HG02840 (cell line): ENCODE results near the gene NUAK1.

Experiments used
- ATAC-seq: cut with Tn5 transposase; IDR thresholded peaks from one replicate; pipeline ENCODE4 v1.9.1; 2021; ENCODE audit warnings: mild to moderate bottlenecking, moderate library complexity, moderate number of reproducible peaks; ENCODE audit not compliant: unreplicated experiment, low FRiP score

The NUAK1 gene

DNA sequence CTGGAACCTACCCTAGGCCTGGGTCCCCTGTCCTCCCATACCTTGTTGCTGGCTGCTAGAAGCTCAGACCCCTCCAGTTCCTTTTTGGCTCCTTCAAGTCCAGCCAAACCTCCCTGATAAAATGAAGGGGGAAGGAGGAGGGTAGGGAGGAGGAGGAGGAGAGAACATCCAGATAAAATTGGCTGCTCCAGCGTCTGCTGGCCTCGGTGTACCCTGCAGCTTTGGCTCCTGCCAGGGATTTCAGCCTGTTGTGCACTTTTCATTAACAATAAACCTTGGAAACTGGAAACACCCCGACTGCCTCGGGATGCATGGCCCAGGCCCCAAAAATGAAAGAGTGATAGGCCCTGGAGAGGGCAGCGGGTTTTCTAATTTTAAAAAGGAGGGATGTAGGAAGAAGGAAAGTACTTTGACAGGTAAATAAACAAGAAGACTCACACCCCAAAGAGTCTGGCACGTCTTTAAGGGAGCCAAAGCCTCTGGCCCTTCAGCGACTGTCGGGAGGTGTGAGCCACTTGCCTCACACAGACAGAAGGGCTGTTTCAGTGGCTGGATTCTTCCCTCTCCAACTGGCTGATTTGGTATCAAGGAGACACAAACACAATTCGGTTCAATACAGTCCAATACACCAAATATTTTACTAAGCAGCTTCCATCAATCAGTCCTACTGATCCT is 49.8 kb downstream of the NUAK1 start:
- ATAC-seq, result no peak

DNA sequence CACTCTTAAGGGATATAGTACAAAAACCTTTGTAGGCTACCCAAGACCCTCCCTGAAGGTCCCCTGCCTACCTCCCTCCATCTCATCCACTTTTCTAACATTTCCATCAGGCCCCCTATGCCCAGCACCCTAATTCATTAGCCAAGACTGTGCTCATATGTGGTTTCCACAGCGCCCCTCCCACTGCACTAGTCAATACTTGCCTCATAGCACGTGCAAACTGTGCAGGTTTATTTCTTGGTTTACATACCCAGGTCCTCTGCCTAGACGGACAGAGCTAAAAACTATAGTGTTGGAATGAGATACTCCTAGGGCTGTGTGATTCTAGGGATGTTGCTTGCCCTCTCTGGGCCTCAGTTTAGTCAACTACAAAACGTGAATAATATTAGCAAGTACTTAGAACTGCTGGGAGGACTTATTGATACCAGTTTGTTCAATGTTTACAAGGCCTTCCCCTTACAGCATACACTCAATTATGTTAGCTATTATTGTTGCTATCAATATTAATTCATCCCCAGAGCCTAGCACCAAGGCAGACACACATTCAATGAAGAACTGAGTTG is 50.4 kb downstream of the NUAK1 start:
- ATAC-seq, result no peak

DNA sequence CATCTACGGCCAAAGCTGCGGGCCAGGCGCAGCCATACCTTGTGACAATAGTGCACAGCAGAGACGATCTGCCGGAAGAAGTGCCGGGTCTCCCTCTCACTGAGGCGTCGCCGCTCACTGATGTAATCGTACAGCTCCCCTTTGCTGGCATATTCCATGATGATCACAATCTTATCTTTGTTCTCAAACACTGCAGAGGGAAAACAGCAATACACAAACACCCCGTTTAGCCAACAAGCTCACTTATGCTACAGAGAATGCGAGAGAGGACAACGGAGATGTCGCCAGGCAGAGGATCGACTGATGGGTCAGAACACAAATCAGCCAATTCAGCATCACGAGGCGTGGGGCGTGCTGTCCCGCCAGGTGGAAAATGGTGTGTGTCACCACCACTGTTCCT is 52.1 kb downstream of the NUAK1 start:
- no peak for ATAC-seq

- no peak for ATAC-seq
Observed at GRCh38 chr12:106085213-106085612, 53.5 kb downstream of the NUAK1 start.

DNA sequence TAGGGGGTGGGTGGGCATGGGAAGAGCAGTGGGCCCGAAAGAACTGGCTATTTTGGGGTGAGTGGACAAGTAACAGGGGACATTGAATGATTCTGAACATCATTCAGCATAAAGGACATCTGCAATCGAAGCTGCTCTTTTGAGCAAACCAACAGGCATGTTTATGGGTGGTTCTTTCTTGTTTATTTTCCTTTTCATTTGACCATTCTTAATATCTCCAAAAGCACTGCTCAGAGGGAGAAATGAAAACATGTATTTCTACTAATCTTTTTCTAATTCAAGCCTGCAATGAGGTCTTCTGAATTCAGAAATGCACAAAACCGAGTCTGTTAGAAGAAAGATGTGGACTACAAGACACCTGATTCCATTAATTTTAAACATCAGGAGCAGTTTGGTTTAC is 54.0 kb downstream of the NUAK1 start:
- no peak for ATAC-seq

DNA sequence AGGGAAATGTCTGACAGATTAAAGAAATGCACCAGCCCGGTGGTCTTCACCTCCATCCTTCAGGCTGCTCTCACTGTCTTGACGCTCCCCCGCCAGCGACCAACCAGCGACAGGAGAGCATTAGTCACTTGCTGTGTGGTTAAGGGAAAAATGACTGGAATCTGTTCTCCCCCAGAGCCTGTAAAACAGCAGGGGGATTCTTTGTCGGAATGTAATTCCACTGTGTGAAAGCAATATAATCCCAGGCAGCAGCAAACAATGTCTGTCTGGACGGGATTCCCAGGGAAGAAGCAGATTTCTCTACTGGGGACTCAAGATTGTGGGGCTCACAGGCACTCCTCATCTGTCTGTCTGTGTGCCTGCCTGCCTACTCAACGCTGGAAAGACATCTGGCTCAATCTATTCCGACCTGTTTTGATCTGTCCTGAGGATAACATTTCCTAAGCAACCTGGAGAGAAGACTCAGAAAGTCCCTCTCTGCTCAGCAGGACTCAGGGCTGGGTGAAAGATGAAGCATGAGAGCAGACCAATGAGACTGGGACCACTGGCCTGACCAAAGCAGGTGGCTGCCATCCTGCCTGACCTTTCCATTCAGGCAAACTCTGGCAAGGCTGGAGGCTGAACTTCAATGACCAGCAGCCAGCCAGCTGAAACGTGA is 54.6 kb downstream of the NUAK1 start:
- ATAC-seq, result no peak

DNA sequence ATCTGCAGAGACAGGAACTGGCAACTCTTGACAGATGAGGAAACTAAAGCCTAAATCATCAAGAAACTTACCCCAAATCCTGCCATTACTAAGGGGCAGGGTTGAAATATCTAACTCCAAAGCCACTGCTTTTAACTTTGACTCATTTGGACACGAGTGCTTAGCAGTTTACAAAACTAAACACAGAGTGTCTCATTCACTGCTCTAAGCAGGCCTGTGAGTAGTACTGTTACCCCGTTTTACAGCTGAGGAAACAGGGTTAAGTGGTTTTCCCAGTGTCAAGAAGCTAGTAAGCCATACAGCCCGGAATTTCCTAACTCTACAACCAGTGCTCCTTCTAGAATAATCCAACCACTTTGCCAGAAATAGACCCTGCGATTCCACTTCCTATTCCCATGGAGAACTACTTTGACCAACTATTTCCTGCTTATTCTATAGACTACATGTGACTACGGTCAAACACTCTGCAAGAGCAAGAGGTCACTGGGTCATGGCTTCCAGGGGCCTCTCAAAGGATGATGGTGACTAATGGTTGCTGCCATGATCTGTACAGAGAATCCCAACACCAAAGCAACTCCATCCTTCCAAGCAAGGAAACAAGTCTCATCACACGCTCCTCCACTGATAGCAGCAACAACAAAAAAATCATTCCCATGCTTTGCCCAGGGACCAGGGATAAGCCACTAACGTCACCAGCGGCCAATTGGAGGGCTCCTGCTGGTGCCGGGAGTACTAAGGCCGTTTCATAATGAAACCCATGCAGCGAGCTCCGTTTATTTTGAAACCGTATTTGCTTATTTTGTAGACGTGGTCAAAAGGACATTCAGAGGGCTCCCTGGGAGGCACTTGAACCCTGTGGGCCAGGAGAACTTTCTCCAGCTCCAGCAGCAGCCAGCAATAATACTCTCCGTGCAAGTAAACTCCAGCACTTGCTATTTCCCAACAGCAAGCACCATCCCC is 56.3 kb downstream of the NUAK1 start:
- ATAC-seq, result no peak

- no peak for ATAC-seq
Observed at GRCh38 chr12:106081606-106082005, 57.1 kb downstream of the NUAK1 start.

DNA sequence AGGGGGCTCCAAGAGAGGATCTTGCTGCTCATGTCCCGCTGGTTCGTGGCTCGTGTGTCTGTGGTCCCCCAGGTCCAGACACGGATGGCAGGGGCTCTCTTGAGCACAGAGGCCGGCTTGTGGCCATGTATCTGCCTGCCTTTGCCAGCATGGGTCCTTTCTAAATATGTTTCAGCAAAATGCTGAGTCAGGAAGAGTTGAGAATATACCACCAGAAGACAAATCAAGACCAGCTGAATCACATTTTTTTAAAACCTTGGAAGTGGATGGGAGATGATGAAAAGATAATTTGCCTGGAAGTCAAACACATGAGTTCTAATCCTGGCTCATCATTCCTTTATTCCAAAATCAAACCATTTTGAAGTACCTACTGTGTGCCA is 58.0 kb downstream of the NUAK1 start:
- ATAC-seq, result no peak

DNA sequence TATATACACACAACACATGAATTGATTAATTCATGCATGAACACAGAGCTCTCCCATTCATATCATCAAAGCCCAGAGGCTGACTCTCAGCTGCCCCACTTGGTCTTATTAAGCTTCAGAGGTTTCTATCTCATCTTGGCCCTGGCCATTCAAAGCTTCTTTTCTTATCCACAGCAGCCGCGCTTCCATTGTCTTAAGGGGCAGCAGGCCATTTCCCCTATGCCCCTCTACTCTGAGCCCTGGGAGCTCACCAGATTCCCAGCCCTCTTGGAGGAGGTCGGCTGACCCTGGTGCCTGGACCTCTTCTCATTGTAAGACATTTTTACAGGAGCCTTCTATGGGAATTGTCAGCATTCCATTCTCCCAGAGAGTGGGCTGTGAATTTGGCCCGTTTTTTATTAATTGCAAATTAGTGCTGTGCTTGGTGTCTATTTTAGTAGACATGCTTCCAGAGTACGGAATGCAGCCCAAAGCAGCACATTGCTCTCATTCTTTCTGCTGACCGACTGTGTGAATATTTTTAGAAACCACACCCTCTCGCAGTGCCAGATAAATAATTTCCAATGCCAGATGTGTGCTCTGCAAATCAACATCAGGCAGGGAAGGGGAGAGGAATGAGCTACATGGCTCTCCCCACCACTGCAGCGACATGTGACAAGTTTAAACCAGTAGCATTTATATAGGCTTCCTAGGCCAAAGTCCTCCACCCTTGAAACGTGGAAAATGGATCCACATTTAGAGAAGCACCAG is 58.5 kb downstream of the NUAK1 start:
- ATAC-seq, result no peak

- no peak for ATAC-seq
Observed at GRCh38 chr12:106079148-106079738, 59.5 kb downstream of the NUAK1 start.

DNA sequence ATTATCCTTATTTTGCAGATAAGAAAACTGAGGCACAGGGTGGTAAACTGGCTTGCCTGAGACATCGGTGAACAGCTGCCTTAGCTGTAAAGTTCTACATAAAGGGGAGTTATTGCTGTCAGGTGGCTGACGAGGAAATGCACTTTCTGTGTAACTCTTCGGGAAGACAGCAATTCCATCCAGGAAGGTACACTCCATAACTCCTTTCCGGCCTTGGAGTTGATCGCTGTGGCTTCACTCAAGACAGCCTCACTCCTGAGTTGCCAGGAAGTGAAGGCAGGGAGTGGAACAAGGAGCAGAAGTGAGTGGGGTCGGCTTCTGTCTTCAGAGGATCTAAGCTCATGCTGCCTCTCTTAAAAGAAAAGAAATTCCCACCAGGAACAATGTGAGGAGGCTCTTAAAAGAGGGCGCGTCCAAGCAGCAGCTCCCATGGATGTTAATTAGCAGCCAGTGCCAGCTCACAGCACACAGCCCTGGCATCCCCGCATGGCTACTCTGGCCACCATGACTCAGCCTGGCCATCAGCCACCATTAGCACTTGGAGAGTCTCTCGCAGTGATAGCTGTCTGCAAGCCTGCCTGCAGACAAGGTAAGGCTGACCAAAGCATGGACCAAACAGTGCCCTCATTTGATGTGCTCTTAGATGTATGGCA is 60.3 kb downstream of the NUAK1 start:
- ATAC-seq, result no peak

GRCh38 chr12:106074706-106075392 is 63.9 kb downstream of the NUAK1 start:
- ATAC-seq, result no peak

GRCh38 chr12:106074361-106074705 is 64.4 kb downstream of the NUAK1 start:
- no peak for ATAC-seq

DNA sequence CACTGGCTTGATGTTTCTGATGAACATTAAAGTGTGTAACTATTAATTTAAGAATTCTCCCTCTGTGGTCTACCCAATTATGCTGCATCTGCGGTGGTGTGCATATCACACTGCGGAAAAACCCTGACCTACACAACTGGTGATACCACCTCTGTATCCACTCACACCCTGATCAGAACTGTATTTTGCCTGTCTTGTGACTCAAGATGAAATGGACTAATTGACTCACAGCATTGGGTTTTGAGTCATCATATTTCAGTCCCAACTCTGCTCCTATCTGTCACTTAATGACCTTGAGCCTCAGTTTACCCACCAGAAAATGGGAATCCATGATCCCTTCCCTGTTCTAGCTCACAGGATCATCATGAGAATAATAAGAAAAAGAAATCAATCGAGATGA is 65.6 kb downstream of the NUAK1 start:
- no peak for ATAC-seq

DNA sequence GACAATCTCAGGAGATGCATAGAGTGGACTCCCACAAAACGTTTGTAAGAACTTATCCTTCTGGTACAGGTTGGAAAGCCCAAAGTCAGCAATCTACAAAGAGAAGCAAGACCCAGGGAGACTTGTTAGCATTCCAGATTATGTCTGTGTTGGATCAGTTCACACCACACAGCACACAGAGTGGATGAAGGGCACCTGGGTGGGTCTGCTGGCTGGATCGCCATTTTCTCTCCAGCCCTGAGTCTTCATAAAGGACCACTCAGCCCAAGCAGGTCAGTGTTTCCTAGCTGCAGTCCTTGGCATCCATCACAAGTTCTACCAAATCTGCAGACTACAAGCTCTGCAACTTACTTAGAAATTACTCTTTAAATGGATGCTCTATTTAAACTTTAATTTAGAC is 66.0 kb downstream of the NUAK1 start:
- ATAC-seq, result no peak

DNA sequence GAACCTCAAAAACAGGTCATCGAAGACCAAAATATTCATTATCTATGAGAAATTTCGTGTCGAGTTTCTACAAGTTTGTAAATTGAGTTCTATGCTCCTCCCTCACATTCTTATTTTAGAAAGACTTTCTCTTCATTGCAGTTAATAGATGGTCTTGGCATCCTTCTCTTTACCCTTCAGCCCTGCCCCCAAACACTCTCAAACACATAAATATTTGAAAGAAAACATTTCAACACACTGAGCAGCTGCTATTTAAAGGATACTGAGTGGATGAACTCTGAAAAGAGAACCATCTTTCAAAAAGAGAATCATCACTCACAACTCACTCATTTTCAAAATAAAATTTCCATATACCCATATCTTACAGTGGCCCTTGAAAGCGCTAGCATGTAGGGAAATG is 67.1 kb downstream of the NUAK1 start:
- ATAC-seq, result no peak

DNA sequence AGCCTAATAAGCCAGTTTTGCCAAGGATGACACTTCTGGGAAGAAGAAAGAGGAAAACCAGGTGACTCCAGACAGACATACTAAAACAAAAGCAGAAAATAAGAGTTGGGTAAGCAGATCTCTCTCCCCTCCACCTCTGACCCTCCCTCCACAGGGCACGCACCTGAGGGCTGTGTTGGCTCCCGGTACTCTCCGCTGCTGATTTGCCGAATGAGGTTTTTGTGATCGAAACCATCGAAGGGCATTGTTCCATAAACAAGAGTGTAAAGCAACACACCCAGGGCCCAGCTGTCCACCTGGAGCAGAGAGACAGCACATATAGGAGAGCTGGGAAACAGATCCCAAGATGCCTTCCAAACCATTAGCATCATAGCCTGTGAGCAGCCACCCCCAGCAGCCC is 68.1 kb downstream of the NUAK1 start:
- no peak for ATAC-seq

DNA sequence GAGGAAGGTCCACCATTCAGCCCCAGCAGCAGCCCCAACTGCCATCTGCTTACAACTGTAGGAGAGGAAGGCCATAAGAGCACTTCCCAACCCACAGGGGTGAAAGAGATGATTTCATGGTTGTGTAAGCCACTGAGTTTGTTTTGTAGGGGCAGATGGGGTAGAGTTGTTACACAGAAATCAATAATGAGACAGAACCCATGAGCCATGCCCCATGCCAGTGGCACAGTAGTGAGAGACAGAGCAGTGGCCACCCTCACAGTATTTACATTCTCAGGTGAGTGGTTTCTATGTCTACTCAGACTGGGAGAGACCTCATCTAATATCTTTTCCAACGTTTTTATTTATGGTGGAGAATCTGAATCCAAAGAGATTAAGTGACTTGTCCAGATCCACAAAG is 68.6 kb downstream of the NUAK1 start:
- ATAC-seq, result no peak
